Liver (tissue), 3 donors: ENCODE measurements around the gene FOXO6.

Source experiments
- TF ChIP-seq, protein P1 (sequence below): fragments of 150-350 bp; IDR thresholded peaks from 2 replicates; pipeline ENCODE4 v1.5.1; 2017; ENCODE audit warnings: improper control_type of control experiment, low read depth, low read length; ENCODE audit not compliant: missing input control
- TF ChIP-seq, protein P2 (sequence below): IDR thresholded peaks from 2 replicates; pipeline ENCODE4 v1.6.1; 2016; ENCODE audit warnings: antibody characterized with exemption
- TF ChIP-seq, protein P3 (sequence below): IDR thresholded peaks from 2 replicates; pipeline ENCODE4 v1.6.1; 2016; ENCODE audit warnings: antibody characterized with exemption
- donor health status: healthy.
- donor health status: healthy.

DNA sequence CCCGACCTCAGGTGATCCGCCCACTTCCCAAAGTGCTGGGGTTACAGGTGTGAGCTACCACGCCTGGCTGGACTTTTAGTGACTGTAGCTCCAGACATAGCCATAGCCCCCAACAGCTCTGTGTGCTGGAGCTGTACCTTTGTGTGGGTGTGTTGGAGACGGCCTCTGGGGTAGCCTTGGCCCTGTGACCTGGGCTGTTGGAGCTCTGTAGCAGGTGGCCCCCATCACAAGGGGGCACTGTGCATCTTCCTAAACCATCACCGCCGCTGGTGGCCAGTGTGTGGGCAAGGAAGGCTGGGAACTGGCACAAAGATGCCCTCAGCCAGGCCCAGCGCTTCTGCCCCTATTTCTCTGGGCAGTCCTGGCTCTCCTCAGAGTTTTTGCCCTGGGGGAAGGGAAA, 38.4 kb upstream of the FOXO6 start:
- TF ChIP-seq, protein P1, sequence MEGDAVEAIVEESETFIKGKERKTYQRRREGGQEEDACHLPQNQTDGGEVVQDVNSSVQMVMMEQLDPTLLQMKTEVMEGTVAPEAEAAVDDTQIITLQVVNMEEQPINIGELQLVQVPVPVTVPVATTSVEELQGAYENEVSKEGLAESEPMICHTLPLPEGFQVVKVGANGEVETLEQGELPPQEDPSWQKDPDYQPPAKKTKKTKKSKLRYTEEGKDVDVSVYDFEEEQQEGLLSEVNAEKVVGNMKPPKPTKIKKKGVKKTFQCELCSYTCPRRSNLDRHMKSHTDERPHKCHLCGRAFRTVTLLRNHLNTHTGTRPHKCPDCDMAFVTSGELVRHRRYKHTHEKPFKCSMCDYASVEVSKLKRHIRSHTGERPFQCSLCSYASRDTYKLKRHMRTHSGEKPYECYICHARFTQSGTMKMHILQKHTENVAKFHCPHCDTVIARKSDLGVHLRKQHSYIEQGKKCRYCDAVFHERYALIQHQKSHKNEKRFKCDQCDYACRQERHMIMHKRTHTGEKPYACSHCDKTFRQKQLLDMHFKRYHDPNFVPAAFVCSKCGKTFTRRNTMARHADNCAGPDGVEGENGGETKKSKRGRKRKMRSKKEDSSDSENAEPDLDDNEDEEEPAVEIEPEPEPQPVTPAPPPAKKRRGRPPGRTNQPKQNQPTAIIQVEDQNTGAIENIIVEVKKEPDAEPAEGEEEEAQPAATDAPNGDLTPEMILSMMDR, result peak; percentile 38
- TF ChIP-seq, protein P2, sequence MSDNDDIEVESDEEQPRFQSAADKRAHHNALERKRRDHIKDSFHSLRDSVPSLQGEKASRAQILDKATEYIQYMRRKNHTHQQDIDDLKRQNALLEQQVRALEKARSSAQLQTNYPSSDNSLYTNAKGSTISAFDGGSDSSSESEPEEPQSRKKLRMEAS, result no peak
- TF ChIP-seq, protein P3, sequence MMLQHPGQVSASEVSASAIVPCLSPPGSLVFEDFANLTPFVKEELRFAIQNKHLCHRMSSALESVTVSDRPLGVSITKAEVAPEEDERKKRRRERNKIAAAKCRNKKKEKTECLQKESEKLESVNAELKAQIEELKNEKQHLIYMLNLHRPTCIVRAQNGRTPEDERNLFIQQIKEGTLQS, result no peak
